G401 (cell line): Measurements from ENCODE around the gene NLE1. TPM values are rescaled to one million over a fixed set of nuclear protein-coding genes. Genes with fewer than 3 reads are reported as not detected.
"Not testable (repeated sequence)": the region's sequence is repeated elsewhere in the genome, so short reads cannot be mapped to it uniquely, and the experiment has no call there.

Experiments
- DNase-seq: peaks from one replicate; pipeline ENCODE4 v3.0.0-alpha.2; 2015; ENCODE audit warnings: low spot score
- in situ Hi-C: cut with HindIII; loops from 2 replicates; pipeline ENCODE4 v1.10.0; 2016; ENCODE audit warnings: low sequenced_read_pairs, mixed read lengths
- total RNA-seq: library from RNA; depleted of rRNA; stranded (reverse); fragments of >200 nt; shearing (Covaris generic); gene quantifications from 2 replicates; pipeline ENCODE4 v1.2.3, GENCODE V29; 2014; rRNA removed

Gene NLE1
- 29.0 and 29.7 TPM in 2 replicates for total RNA-seq

GRCh38 chr17:35141681-35142466 lies at the start of gene NLE1:
Gene NLE1, minus strand, starts transcription at chr17:35142303. Its CDS starts 28 bp downstream, at chr17:35142275.
- DNase-seq, result peak; percentile 78
- in situ Hi-C loops, result no loop called here

GRCh38 chr17:35191001-35191695 lies 49.0 kb upstream of the NLE1 start:
- in situ Hi-C loops, result no loop called here
- no peak for DNase-seq

- in situ Hi-C loops, result no loop called here
- DNase-seq, result no peak
These were observed 47.2 kb upstream of the NLE1 start for GRCh38 chr17:35189291-35189690.

GRCh38 chr17:35188111-35188510 lies 46.0 kb upstream of the NLE1 start:
- DNase-seq, result no peak
- in situ Hi-C loops, result no loop called here

GRCh38 chr17:35187481-35187880 lies 45.4 kb upstream of the NLE1 start:
- no peak for DNase-seq
- in situ Hi-C loops, result no loop called here

GRCh38 chr17:35185849-35186248 lies 43.7 kb upstream of the NLE1 start:
- no peak for DNase-seq
- in situ Hi-C loops, result no loop called here

GRCh38 chr17:35184274-35184673 lies 42.2 kb upstream of the NLE1 start:
- in situ Hi-C loops, result no loop called here
- no peak for DNase-seq

GRCh38 chr17:35183332-35183731 lies 41.2 kb upstream of the NLE1 start:
- DNase-seq, result no peak
- in situ Hi-C loops, result no loop called here

- in situ Hi-C loops, DNase-seq: not testable (repeated sequence)
These were observed 37.3 kb upstream of the NLE1 start for GRCh38 chr17:35179379-35179778.

GRCh38 chr17:35176897-35177296 lies 34.8 kb upstream of the NLE1 start:
- in situ Hi-C loops, result no loop called here

GRCh38 chr17:35175638-35176415 lies 33.7 kb upstream of the NLE1 start:
- in situ Hi-C loops, result no loop called here
- DNase-seq, result no peak

More at GRCh38 chr17:35176897-35177296, 34.8 kb upstream of the NLE1 start:
- DNase-seq, result no peak

GRCh38 chr17:35174835-35175334 lies 32.8 kb upstream of the NLE1 start:
- in situ Hi-C loops, result no loop called here
- DNase-seq, result no peak

- in situ Hi-C loops, DNase-seq: not testable (repeated sequence)
These were observed 30.2 kb upstream of the NLE1 start for GRCh38 chr17:35172321-35172720.

- DNase-seq, result no peak
- in situ Hi-C loops, result no loop called here
These were observed 29.7 kb upstream of the NLE1 start for GRCh38 chr17:35171834-35172233.

GRCh38 chr17:35170968-35171771 lies 29.1 kb upstream of the NLE1 start:
- in situ Hi-C loops, result no loop called here
- no peak for DNase-seq

GRCh38 chr17:35169835-35170363 lies 27.8 kb upstream of the NLE1 start:
- no peak for DNase-seq
- in situ Hi-C loops, result no loop called here

GRCh38 chr17:35167666-35168065 lies 25.6 kb upstream of the NLE1 start:
- DNase-seq, result no peak
- in situ Hi-C loops, result no loop called here

GRCh38 chr17:35167046-35167445 lies 24.9 kb upstream of the NLE1 start:
- DNase-seq, result no peak
- in situ Hi-C loops, result no loop called here

- no peak for DNase-seq
- in situ Hi-C loops, result no loop called here
These were observed 24.4 kb upstream of the NLE1 start for GRCh38 chr17:35166526-35166925.
